ENCODE measurements around the gene ABCA6. TPM values are rescaled to one million over a fixed set of nuclear protein-coding genes. Genes with fewer than 3 reads are reported as not detected.
"Not testable (repeated sequence)": the region's sequence is repeated elsewhere in the genome, so short reads cannot be mapped to it uniquely, and the experiment has no call there.

The ABCA6 gene
- total RNA-seq, 1 donor: 0.27 TPM

DNA sequence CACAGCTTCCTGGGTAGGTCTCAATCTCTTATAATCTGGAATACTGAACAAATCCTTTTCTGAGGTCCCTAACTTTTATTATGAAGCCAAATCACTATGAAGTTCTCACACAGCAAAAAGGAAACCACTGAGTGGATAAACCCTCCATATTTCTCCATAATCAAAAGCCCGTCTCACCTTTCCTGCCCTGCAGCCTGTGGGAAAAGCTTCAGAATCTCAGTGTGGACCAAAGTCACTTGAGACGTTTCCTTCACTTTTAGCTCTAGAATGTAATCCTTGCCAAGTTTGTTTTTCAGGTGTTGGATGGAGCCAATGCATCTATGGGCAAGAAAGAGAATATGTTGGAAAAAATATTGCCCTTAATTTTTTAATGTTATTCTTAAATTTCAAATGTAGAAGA lies 59.0 kb downstream of the ABCA6 start:
- DNase-seq (ENCODE audit: low read depth in 2 of 3, low spot score in 2 of 3): no peak

DNA sequence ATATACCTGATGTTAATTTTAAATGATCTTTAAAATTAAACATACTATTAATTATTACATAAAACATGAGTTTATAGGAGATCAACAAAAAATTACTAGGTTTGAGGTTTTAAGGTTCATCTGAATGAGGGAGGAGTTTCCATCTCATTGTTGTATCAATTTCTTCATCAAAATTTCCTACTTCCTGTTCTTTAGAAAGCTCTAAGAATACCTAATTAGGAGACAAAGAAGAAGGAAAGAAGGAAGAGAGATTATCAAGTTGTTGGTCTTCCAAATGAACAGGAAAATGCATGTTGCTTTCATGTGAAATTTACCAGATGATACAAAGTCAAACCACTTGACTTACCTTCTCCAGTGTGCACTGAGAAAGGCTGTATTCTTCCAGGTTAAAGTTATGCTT lies 62.8 kb downstream of the ABCA6 start:
- DNase-seq (ENCODE audit: low read depth in 2 of 3, low spot score in 2 of 3): no peak

DNA sequence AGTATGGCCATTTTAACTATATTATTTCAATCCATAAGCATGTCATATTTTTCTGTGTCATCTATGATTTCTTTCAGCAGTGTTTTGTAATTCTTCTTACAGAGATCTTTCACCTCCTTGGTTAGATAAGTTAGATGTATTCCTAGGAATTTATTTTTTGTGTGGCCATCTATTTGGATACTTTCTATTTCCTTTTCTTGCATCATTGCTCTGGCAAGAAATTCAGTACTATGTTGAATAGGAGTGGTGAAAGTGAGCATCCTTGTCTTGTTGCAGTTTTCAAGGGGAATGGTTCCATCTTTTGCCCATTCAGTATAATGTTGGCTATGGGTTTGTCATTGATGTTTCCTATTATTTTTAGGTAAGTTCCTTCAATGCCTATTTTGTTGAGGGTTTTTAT lies 65.9 kb downstream of the ABCA6 start:
- DNase-seq (ENCODE audit: low read depth in 2 of 3, low spot score in 2 of 3): no peak

- not testable (repeated sequence) for DNase-seq (ENCODE audit: low read depth in 2 of 3, low spot score in 2 of 3)
Measured at GRCh38 chr17:69073392-69073791, 68.3 kb downstream of the ABCA6 start.

GRCh38 chr17:69072803-69073256 lies 68.9 kb downstream of the ABCA6 start:
- not testable (repeated sequence) for DNase-seq (ENCODE audit: low read depth in 2 of 3, low spot score in 2 of 3)

GRCh38 chr17:69071233-69071586 lies 70.5 kb downstream of the ABCA6 start:
- not testable (repeated sequence) for DNase-seq (ENCODE audit: low read depth in 2 of 3, low spot score in 2 of 3)

- DNase-seq (ENCODE audit: low read depth in 2 of 3, low spot score in 2 of 3): not testable (repeated sequence)
Measured at GRCh38 chr17:69070378-69071232, 71.1 kb downstream of the ABCA6 start.

GRCh38 chr17:69069226-69069750 lies 72.4 kb downstream of the ABCA6 start:
- no peak for DNase-seq (ENCODE audit: low read depth in 2 of 3, low spot score in 2 of 3)

DNA sequence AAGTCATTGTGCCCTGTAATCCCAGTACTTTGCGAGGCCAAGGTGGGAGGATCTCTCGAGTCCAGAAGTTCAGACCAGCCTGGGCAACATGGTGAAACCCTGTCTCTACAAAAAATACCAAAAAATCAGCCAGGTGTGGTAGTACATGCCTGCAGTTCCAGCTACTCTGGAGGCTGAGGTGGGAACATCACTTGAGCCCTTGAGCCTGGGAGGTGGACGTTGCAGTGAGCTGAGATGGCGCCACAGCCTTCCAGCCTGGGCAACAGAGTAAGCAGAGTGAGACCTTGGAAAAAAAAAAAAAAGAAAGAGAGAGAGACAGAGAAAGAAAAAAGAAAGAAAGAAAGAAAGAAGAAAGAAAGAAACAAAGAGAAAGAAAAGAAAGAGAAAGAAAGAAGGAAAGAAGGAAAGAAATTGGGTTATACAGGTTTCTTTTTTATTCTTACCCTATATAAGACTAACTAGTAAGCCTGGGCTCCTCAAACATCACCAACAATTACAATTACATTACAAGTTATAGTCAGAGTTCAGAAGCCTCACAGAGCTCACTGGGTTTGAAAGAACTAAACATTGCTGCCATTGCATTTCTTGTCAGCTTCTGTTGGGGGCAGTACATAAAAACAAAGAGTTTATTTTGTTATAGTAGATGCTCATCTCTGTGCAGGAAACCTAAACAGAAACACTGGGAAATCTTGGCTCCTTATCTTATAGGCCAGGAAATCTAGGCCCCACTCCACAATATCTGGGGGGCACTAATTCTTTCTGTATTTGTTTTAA lies 74.2 kb downstream of the ABCA6 start:
- no peak for DNase-seq (ENCODE audit: low read depth in 2 of 3, low spot score in 2 of 3)

DNA sequence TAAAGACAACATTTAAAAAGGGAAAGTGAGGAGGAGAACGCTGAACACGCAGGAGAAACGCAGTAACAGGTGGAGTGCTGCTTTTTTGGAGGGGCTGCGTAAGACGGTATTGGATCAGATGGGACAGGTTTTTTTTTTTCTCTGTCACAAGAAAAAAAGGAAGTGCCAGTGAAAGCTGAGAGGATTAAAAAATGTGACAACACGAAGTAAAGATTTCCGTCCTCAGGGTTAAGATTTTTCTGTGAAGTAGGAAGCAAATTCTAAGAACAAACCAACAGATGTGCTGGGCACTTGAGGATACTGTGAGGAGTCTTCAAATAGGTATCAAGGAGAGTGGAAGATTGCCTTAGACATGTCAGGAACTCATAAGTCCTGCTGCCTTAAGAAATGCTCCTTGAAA lies 75.2 kb downstream of the ABCA6 start:
- peak in 2 of 3 donors; percentile 23 to 59 for DNase-seq (ENCODE audit: low read depth in 2 of 3, low spot score in 2 of 3)

DNA sequence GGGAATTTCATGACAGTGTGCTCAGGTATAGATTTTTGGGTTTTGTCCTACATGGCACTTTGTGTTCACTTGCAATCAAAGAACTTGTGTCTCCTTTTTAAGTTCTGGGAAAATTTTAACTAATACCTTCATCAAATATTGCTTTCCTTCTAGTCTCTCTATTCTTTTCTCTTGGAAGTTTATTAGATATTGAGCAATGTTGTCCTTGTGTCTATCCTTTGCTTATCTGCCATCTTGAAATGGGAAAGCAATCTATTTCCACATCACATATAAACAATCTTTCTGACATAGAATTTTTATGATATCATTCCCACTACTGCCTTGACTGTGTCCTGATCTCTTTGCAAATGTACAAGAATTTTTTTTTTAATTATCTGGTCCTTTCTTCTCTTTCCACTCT lies 76.6 kb downstream of the ABCA6 start:
- DNase-seq (ENCODE audit: low read depth in 2 of 3, low spot score in 2 of 3): no peak

DNA sequence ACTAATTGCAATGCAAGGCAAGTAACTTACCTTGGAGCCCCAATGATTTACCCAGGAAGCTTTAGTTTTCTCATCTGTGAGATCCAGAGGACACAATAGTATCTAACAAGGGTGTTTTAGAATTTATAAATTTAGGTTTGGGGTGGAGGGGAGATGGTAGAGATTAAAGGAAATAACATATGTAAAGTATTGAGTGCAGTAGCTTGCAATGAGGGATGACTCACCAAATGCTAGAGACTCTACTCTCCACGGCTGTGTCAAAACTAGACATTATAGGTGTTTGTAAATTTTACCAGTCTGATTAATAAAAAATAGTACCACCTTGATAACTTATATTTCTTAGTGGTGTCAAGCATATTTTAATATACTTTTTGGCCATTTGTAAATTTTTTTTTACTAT lies 77.2 kb downstream of the ABCA6 start:
- DNase-seq (ENCODE audit: low read depth in 2 of 3, low spot score in 2 of 3): no peak

DNA sequence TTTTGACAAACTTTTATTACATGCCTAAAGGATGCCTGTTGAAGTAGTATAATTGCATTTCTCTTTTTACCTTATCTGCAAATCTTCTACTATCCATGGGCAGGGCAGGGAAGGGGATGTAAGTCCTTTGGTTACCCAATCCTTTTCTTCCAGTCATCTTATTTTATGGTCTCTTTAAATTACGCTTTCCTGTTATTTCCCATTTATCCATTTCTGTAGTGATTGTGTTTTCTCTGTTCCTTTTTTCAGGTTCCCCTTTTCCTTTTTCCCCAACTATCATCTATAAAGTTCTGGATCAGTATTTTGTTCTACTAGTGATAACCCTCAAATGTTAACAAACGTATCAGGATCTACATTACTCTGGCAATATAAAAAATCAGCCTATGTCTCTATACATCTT lies 77.7 kb downstream of the ABCA6 start:
- DNase-seq (ENCODE audit: low read depth in 2 of 3, low spot score in 2 of 3): no peak

DNA sequence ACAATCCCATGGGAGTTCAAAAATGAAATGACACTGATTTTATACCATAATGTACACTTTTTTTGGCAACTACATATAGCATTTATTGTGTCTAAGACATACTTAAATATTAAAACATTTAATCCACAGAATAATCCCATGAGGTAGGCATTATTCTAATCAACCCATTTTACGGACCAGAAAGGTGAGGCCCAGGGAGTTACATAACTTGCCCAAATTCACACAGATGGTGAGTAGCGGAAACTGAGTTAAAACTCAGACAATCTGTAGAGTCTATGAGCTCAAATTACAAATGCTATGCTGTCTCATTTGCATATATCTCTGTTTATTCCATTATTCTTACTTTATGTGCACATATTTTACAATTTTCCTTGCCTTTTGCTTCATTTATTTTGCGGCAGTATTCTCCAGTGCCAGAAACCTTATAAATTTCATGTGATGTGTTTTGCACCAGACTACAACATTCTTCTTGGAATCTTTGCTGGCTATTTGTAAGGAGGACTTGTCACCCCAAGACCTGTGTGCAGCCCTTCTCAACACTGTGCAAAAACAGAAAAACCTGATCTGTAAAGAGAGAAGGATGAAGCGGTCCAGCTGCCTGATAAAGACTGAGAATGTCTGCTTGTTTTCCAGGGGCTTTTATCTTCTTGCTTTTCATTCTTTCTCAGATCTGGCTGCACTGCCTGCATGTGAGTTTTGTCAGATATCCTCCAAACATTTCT lies 78.7 kb downstream of the ABCA6 start:
- DNase-seq (ENCODE audit: low read depth in 2 of 3, low spot score in 2 of 3): no peak

GRCh38 chr17:69061721-69062556 lies 79.8 kb downstream of the ABCA6 start:
- DNase-seq (ENCODE audit: low read depth in 2 of 3, low spot score in 2 of 3): no peak

DNA sequence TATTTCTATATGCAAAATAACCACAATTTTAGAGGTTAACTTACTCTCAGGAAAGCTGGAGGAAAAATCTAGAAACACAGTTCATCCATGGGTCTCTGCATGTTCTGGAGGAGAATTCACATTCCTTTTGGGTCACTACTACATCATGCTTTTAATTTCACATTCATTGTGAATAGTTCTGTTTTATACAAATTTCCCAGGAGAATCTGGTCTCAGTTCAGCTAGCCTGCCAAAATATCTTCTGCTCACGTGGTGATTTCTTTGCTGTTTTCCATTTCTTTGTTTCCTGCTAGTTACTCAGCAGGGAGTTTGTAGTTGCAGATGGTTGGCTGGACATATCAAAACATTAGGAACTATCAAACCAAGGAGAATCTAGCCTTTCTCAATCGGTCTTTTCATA lies 80.9 kb downstream of the ABCA6 start, which contains the start of gene ABCA9:
ABCA9 (minus strand) TSS at position 106 of the 400 bp plus-strand sequence. CDS start 9,801 bp downstream, outside the sequence.
- no peak for DNase-seq (ENCODE audit: low read depth in 2 of 3, low spot score in 2 of 3)

- DNase-seq (ENCODE audit: low read depth in 2 of 3, low spot score in 2 of 3): no peak
Measured at GRCh38 chr17:69059458-69060175, 82.1 kb downstream of the ABCA6 start.

GRCh38 chr17:69058165-69058564 lies 83.5 kb downstream of the ABCA6 start:
- DNase-seq (ENCODE audit: low read depth in 2 of 3, low spot score in 2 of 3): no peak

- no peak for DNase-seq (ENCODE audit: low read depth in 2 of 3, low spot score in 2 of 3)
Measured at GRCh38 chr17:69057280-69057679, 84.4 kb downstream of the ABCA6 start.
